GM12892 (cell line): Measurements from ENCODE around the gene SOD1.
"Not testable (repeated sequence)": the region's sequence is repeated elsewhere in the genome, so short reads cannot be mapped to it uniquely, and the experiment has no call there.

ENCODE experiments used
- DNase-seq: peaks from one replicate; pipeline ENCODE4 v3.0.0; 2011; ENCODE audit not compliant: insufficient read length
- FAIRE-seq: peaks from 2 replicates; lab custom pipeline; 2011; peaks lifted over from hg19 to GRCh38; lab: Jason Lieb, UNC
- POLR2A ChIP-seq: IDR thresholded peaks from 2 replicates; pipeline ENCODE4 v1.6.1; 2011; ENCODE audit warnings: low read depth, low read length, control low read depth
- POLR2AphosphoS5 ChIP-seq: IDR thresholded peaks from 2 replicates; pipeline ENCODE4 v1.6.1; 2011; ENCODE audit warnings: low read depth, low read length, control low read depth
- TAF1 ChIP-seq: IDR thresholded peaks from 2 replicates; pipeline ENCODE4 v1.6.1; 2011; ENCODE audit warnings: low read depth, mild to moderate bottlenecking, control low read depth, low read length, borderline replicate concordance

The SOD1 gene

GRCh38 chr21:31658053-31658452 is 1.4 kb upstream of the SOD1 start:
- TF ChIP-seq TAF1 (no peak), POLR2AphosphoS5 (no peak), POLR2A (no peak)
- no peak for DNase-seq
- no peak for FAIRE-seq

DNA sequence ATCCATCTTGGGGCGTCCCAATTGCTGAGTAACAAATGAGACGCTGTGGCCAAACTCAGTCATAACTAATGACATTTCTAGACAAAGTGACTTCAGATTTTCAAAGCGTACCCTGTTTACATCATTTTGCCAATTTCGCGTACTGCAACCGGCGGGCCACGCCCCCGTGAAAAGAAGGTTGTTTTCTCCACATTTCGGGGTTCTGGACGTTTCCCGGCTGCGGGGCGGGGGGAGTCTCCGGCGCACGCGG is 282 bp upstream of the SOD1 start:
- TF ChIP-seq POLR2A, result no peak
- no peak for TF ChIP-seq POLR2AphosphoS5
- TF ChIP-seq TAF1, result no peak
- FAIRE-seq (no peak), DNase-seq (no peak)

- TF ChIP-seq POLR2A, result no peak
- no peak for TF ChIP-seq POLR2AphosphoS5
- TF ChIP-seq TAF1, result no peak
- DNase-seq (peak; percentile 37), FAIRE-seq (peak; percentile 86)
Measured at GRCh38 chr21:31660259-31660565, 719 bp downstream of the SOD1 start.

DNA sequence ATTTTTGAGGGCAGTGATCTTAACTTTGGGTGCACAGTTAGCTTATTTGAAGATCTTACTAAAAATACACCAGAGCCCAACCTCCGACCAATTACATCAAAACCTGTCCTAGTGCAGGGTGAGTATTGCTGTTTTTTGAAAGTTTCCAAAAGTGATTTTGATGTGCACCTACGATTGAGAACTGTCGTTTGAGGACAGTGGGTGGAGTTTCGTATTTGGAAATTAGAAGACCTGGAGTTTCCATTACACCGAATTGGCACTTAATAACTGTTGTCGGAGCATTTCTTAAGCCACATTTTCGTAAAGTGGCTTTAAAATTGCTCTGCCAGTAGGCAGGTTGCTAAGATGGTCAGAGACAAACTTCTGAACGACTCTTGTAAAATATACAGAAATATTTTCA is 1.1 kb downstream of the SOD1 start:
- TF ChIP-seq POLR2A (no peak), TAF1 (no peak), POLR2AphosphoS5 (no peak)
- DNase-seq (no peak), FAIRE-seq (no peak)

GRCh38 chr21:31663584-31664249 is 4.2 kb downstream of the SOD1 start:
- TF ChIP-seq POLR2A, result 0 out of 2 replicates have a peak, but pooled peaks have one; percentile 22
- 0 out of 2 replicates have a peak, but pooled peaks have one; percentile 19 for TF ChIP-seq POLR2AphosphoS5
- no peak for TF ChIP-seq TAF1
- DNase-seq (no peak), FAIRE-seq (no peak)

- FAIRE-seq (no peak), DNase-seq (no peak)
- no peak for TF ChIP-seq POLR2A
- no peak for TF ChIP-seq POLR2AphosphoS5
- TF ChIP-seq TAF1, result no peak
Measured at GRCh38 chr21:31665397-31665796, 5.9 kb downstream of the SOD1 start.

GRCh38 chr21:31665869-31666268 is 6.4 kb downstream of the SOD1 start:
- not testable (repeated sequence) for FAIRE-seq, DNase-seq

DNA sequence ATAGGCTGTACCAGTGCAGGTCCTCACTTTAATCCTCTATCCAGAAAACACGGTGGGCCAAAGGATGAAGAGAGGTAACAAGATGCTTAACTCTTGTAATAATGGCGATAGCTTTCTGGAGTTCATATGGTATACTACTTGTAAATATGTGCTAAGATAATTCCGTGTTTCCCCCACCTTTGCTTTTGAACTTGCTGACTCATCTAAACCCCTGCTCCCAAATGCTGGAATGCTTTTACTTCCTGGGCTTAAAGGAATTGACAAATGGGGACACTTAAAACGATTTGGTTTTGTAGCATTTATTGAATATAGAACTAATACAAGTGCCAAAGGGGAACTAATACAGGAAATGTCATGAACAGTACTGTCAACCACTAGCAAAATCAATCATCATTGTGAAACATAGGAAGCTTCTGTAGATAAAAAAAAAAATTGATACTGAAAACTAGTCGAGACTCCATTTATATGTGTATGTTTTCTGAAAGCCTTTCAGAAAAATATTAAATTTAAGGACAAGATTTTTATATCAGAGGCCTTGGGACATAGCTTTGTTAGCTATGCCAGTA is 7.0 kb downstream of the SOD1 start:
- TF ChIP-seq POLR2A (no peak), POLR2AphosphoS5 (no peak), TAF1 (no peak)
- DNase-seq, result no peak
- peak; percentile 27 for FAIRE-seq

- TF ChIP-seq POLR2AphosphoS5 (no peak), POLR2A (no peak), TAF1 (no peak)
- DNase-seq (no peak), FAIRE-seq (no peak)
Measured at GRCh38 chr21:31667132-31667531, 7.6 kb downstream of the SOD1 start.

DNA sequence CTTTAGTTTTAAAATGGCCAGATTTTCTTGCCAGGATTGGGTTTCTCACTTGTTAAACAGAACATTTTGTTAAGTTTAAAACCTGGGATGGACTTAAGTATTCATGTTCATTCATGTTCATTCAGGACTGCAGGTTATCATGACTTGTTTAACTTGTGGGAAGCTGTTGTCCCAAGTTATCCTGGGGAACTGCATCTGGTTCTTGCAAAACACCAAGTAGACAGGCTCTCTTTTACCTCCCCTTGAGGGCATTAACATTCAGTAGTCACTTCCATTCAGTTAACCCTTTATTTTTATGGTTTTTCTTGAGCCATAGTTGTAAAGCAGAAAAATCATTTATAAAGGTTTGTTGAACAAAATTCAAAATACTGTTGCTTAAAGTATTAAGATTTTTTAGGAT is 8.1 kb downstream of the SOD1 start:
- FAIRE-seq, result no peak
- DNase-seq, result no peak

GRCh38 chr21:31668651-31669491 is 9.4 kb downstream of the SOD1 start:
- DNase-seq (no peak), FAIRE-seq (peak; percentile 24)

More for the DNA sequence above, 8.1 kb downstream of the SOD1 start:
- TF ChIP-seq POLR2AphosphoS5 (no peak), TAF1 (no peak), POLR2A (no peak)

GRCh38 chr21:31670070-31670469 is 10.6 kb downstream of the SOD1 start:
- DNase-seq (no peak), FAIRE-seq (no peak)
- TF ChIP-seq POLR2A (peak; percentile 29; the same call in 1 of the 2 replicates), TAF1 (no peak)

More at GRCh38 chr21:31668651-31669491, 9.4 kb downstream of the SOD1 start:
- TF ChIP-seq POLR2AphosphoS5 (no peak), TAF1 (no peak), POLR2A (no peak; the same call in 1 of the 2 replicates)

DNA sequence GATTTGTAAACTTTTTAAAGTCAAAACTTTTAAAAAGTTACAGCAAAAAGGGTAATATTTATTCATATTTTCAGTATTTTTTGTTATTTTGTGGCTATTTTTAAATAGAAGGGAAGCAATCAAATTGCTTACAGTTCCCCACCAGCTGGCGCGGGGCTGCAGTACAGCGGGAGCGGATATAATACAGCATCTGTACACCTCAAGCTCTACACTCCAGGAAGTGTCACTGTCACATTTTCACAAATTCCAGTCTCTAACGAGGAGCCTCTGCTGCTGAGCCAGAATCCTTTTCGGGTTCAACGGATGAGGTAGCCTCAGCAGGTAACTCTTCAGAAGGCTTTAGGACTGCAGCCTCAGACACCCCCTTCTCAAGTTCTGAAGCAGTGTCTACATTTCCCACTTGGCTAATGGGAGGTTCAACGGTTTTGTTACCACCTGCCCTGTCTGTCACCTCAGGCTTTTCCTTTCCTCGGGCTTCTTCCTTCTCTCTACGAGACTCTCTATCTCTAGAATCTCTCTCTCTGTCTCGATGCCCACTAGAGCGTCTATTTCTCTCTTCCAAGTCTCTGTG is 11.7 kb downstream of the SOD1 start:
- TF ChIP-seq TAF1 (no peak), POLR2AphosphoS5 (no peak), POLR2A (no peak)
- DNase-seq, result no peak
- no peak for FAIRE-seq
